Measurements from ENCODE around the gene NUP133. TPM values are rescaled to one million over a fixed set of nuclear protein-coding genes. Genes with fewer than 3 reads are reported as not detected.

The NUP133 gene
- total and polyA plus RNA-seq, 2 donors (not counting 3 experiments of a cell fraction or from before 2014, with no cell fraction given), result 13.4 to 43.2 TPM

DNA sequence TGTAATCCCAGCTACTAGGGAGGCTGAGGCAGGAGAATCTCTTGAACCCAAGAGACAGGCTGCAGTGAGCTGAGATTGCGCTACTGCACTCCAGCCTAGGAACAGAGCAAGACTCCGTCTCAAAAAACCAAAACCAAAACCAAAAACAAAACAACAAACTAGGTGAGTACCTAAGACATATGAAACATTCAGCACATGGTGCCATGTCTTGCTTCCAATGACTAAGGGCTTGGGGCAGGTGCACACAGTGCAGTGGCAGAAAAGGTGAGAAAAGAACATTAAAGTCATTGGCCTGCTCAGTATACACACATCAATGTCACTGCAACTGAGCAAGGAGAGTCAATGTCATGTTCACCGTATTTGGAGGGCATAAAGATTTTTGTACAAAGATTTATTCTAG, 70.1 kb downstream of the NUP133 start:
- Histone ChIP-seq H3K36me3 (ENCODE audit: control insufficient read depth in 2 of 2, extremely low read depth in 1 of 2, insufficient read depth in 2 of 2, low read length in 2 of 2) (peaks cover 3 to 6% of the 10 kb centered on the region in 2 experiments), H3K79me2 (ENCODE audit: control insufficient read depth, insufficient read depth, low read length) (no peaks in the 10 kb centered on the region), H3K27ac (ENCODE audit: insufficient read depth, low read depth, low read length) (no peak overlapping the region), H3K4me1 (ENCODE audit: control insufficient read depth, extremely low read depth, insufficient read depth, low read length) (no peaks in the 10 kb centered on the region), H3K9ac (replicated peaks; ENCODE audit: extremely low read depth, insufficient read depth, low read length) (no peak overlapping the region), H2AFZ (ENCODE audit: low read depth, low read length) (no peak overlapping the region), H3K9me3 (replicated peaks; ENCODE audit: control insufficient read depth, insufficient read depth, low read length) (no peaks in the 10 kb centered on the region), H3K9me1 (replicated peaks; ENCODE audit: control insufficient read depth, extremely low read depth, insufficient read depth, low read length) (no peaks in the 10 kb centered on the region), H3K4me3 (replicated peaks in 1 of 3; ENCODE audit: insufficient read depth in 1 of 3, low read depth in 1 of 3, low read length in 3 of 3) (no peak overlapping the region), H4K20me1 (replicated peaks; ENCODE audit: control insufficient read depth, extremely low read depth, insufficient read depth, low read length) (no peaks in the 10 kb centered on the region), H3K27me3 (ENCODE audit: control insufficient read depth in 2 of 2, insufficient read depth in 2 of 2, low read length in 2 of 2) (peaks cover 22 to 23% of the 10 kb centered on the region in 2 experiments), H3K4me2 (ENCODE audit: insufficient read depth, low read length) (no peak overlapping the region)
- FAIRE-seq (no peak), DNase-seq (ENCODE audit: low read depth, low spot score) (no peak)
- BruUV-seq (replicated peaks), result no TSS peak
- TF ChIP-seq MYC (IDR thresholded peaks at IDR 0.05; ENCODE audit: low read depth, low read length) (no peak), POLR2A (IDR thresholded peaks at IDR 0.05; ENCODE audit: low read depth, low read length) (no peak), POLR2AphosphoS5 (IDR thresholded peaks at IDR 0.05; ENCODE audit: insufficient read depth, low read depth, low read length) (no peak), FOS (IDR thresholded peaks at IDR 0.05; ENCODE audit: borderline replicate concordance, insufficient read depth, low read length) (no peak), GATA2 (IDR thresholded peaks at IDR 0.05; ENCODE audit: insufficient read depth, insufficient read length, low read depth, low read length) (no peak)
- TF ChIP-seq, protein P1, sequence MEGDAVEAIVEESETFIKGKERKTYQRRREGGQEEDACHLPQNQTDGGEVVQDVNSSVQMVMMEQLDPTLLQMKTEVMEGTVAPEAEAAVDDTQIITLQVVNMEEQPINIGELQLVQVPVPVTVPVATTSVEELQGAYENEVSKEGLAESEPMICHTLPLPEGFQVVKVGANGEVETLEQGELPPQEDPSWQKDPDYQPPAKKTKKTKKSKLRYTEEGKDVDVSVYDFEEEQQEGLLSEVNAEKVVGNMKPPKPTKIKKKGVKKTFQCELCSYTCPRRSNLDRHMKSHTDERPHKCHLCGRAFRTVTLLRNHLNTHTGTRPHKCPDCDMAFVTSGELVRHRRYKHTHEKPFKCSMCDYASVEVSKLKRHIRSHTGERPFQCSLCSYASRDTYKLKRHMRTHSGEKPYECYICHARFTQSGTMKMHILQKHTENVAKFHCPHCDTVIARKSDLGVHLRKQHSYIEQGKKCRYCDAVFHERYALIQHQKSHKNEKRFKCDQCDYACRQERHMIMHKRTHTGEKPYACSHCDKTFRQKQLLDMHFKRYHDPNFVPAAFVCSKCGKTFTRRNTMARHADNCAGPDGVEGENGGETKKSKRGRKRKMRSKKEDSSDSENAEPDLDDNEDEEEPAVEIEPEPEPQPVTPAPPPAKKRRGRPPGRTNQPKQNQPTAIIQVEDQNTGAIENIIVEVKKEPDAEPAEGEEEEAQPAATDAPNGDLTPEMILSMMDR (IDR thresholded peaks at IDR 0.05; ENCODE audit: extremely low read depth in 1 of 2, insufficient read depth in 1 of 2, low read depth in 1 of 2, low read length in 2 of 2), result no peak
- TF ChIP-seq, protein P2, sequence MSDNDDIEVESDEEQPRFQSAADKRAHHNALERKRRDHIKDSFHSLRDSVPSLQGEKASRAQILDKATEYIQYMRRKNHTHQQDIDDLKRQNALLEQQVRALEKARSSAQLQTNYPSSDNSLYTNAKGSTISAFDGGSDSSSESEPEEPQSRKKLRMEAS (IDR thresholded peaks at IDR 0.05; ENCODE audit: insufficient read depth, insufficient read length), result no peak
- CTCF ChIA-PET, result no interaction called here
- dilution Hi-C loops (cut with MboI; ENCODE audit: extremely low pct_ligation_motif_present, low sequenced_read_pairs), result no loop called here
- intact Hi-C loops (cut with micrococcal nuclease), result no loop called here
- POLR2A ChIA-PET, result no interaction called here

All from endothelial cell of umbilical vein (primary cell).